Naive thymus-derived CD4-positive, alpha-beta T cell (primary cell): ENCODE results near the gene NDUFAF4. TPM values are rescaled to one million over a fixed set of nuclear protein-coding genes. Genes with fewer than 3 reads are reported as not detected.

Experiments
- ATAC-seq: fragments of 150-1000 bp; cut with Tn5 transposase; 2 replicates; pipeline ENCODE4 v1.10.0; 2021; ENCODE audit warnings: mild to moderate bottlenecking, moderate library complexity
- CTCF ChIA-PET: fragments of 350-600 bp; sonication (Branson Sonifier 250); formaldehyde crosslinking; loops from one replicate; lab custom pipeline; 2021; ENCODE audit warnings: antibody characterized with exemption; lab: Charles Lee
- POLR2A ChIA-PET: fragments of 350-600 bp; sonication (Branson Sonifier 250); formaldehyde crosslinking; loops from one replicate; lab custom pipeline; 2021; ENCODE audit warnings: antibody characterized with exemption, inconsistent platforms; lab: Charles Lee
- DNase-seq, 9 donors: peaks; one replicate each; pipeline versions ENCODE4 v3.0.0 to v3.0.0-alpha.2; 2020 to 2022; ENCODE audit warnings: mixed read lengths in 1 of 9
- H3K27ac ChIP-seq: one replicate; pipeline ENCODE4 v1.7.0; 2013; ENCODE audit warnings: mild to moderate bottlenecking, low read depth, low read length, moderate library complexity
- H3K27me3 ChIP-seq, 2 donors: one replicate each; pipeline ENCODE4 v1.7.0; 2013; ENCODE audit warnings: low read length in 2 of 2, mild to moderate bottlenecking in 2 of 2, moderate library complexity in 2 of 2; ENCODE audit not compliant: control insufficient read depth in 2 of 2, insufficient read depth in 2 of 2
- H3K36me3 ChIP-seq, 3 experiments: 1 replicate in 2 of 3; 2 replicates in 1 of 3; pipeline ENCODE4 v1.7.0; 2013; ENCODE audit warnings: low read length in 3 of 3, mild to moderate bottlenecking in 3 of 3, moderate library complexity in 1 of 3; ENCODE audit not compliant: insufficient read depth in 3 of 3, control insufficient read depth in 2 of 3
- H3K4me1 ChIP-seq, 2 donors: one replicate each; pipeline ENCODE4 v1.7.0; 2013; ENCODE audit warnings: low read length in 2 of 2, mild to moderate bottlenecking in 2 of 2, moderate library complexity in 1 of 2; ENCODE audit not compliant: control insufficient read depth in 2 of 2, insufficient read depth in 2 of 2
- H3K4me3 ChIP-seq: 2 replicates; pipeline ENCODE4 v1.7.0; 2013; ENCODE audit warnings: mild to moderate bottlenecking, low read length
- H3K9me3 ChIP-seq, 3 experiments: 1 replicate in 2 of 3; 2 replicates in 1 of 3; pipeline ENCODE4 v1.7.0; 2013; ENCODE audit warnings: low read length in 3 of 3; ENCODE audit not compliant: control insufficient read depth in 2 of 3
- H3K27ac Mint-ChIP-seq, 9 donors: one replicate each; pipeline ENCODE4 v1.8.0; 2020 to 2022; ENCODE audit warnings: mixed read lengths in 9 of 9, mild to moderate bottlenecking in 8 of 9, moderate library complexity in 5 of 9, inconsistent platforms in 2 of 9
- H3K27me3 Mint-ChIP-seq, 5 donors: one replicate each; pipeline ENCODE4 v1.8.0; 2021 to 2022; ENCODE audit warnings: mixed read lengths in 5 of 5, mild to moderate bottlenecking in 1 of 5
- H3K36me3 Mint-ChIP-seq, 5 donors: one replicate each; pipeline ENCODE4 v1.8.0; 2020 to 2022; ENCODE audit warnings: mixed read lengths in 5 of 5, mild to moderate bottlenecking in 3 of 5, inconsistent platforms in 1 of 5
- H3K4me1 Mint-ChIP-seq, 7 donors: one replicate each; pipeline ENCODE4 v1.8.0; 2020 to 2022; ENCODE audit warnings: mixed read lengths in 7 of 7, mild to moderate bottlenecking in 3 of 7, inconsistent platforms in 1 of 7
- H3K4me3 Mint-ChIP-seq, 10 donors: one replicate each; pipeline ENCODE4 v1.8.0; 2020 to 2022; ENCODE audit warnings: mild to moderate bottlenecking in 10 of 10, mixed read lengths in 10 of 10, moderate library complexity in 6 of 10, inconsistent platforms in 2 of 10
- H3K9me3 Mint-ChIP-seq, 11 donors: one replicate each; pipeline ENCODE4 v1.8.0; 2020 to 2022; ENCODE audit warnings: mixed read lengths in 11 of 11, mild to moderate bottlenecking in 4 of 11, inconsistent platforms in 1 of 11, moderate library complexity in 1 of 11
- intact Hi-C, 2 donors: fragments of 100-400 bp; cut with micrococcal nuclease; formaldehyde crosslinking; loops; one replicate each; pipeline ENCODE4 v1.15.1; 2023
- polyA plus RNA-seq, 2 donors: library from polyadenylated mRNA; unstranded; fragments of 300-500 nt; fragmentation: Illumina TruSeq; gene quantifications; one replicate each; pipeline ENCODE4 v1.2.3, GENCODE V29; 2021
- total RNA-seq, 6 experiments: library from RNA in 5 of 6; stranded (reverse) in 5 of 6; gene quantifications; 1 replicate in 5 of 6; 2 replicates in 1 of 6; pipeline ENCODE4 v1.2.3 and lab custom pipeline; 2021 to 2026

NDUFAF4 gene
- total and polyA plus RNA-seq, 7 experiments from 2014 or later: 25.1 to 75.6 (median 30.3) TPM

DNA sequence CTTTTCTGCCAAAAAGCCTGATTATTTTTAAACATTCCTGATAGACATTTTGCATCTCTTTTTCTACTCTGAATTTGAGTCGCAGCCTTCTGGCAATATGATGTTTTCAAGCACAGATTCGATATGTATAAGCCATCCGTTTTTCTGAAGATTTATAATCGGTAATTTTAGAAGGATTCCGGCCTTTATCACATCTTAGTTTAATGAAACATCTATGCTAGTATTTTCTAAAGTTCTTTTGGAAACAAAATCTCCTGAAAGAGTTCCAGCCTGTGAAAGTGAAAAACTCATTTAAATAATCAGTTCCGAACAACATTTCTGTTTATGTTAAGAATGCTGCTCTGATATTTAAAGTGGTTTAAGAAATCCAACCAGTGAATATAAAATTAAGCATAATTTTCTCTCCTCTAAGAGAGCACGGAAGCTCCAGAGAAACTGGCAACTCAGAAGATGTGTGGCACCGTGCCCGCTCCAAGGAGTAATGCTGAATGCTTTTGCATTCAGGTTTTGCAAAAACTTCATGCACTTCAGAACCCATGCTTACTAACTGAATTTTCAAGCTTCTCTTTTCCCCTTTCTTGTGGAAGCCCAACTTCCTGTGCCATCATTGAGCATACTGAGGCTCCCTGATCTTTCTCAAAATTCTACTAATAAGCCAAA is 20.7 kb downstream of the NDUFAF4 start:
- Histone ChIP-seq H3K36me3 (no peaks in the 10 kb centered on the region), H3K27ac (no peak overlapping the region), H3K9me3 (no peaks in the 10 kb centered on the region), H3K4me1 (no peaks in the 10 kb centered on the region), H3K27me3 (no peaks in the 10 kb centered on the region), H3K4me3 (no peak overlapping the region)
- no peak for DNase-seq
- Mint-ChIP-seq H3K36me3 (no peaks in the 10 kb centered on the region), H3K4me1 (no peaks in the 10 kb centered on the region), H3K27me3 (peaks cover 0 to 8% (median 0%) of the 10 kb centered on the region in 5 donors), H3K27ac (no peak overlapping the region), H3K4me3 (no peak overlapping the region), H3K9me3 (no peaks in the 10 kb centered on the region)
- intact Hi-C loops: no loop called here
- ChIA-PET POLR2A (no interaction called here), CTCF (interaction anchor here (0.6 kb wide), 1 partner anchor 186 kb away, joined by 3 read pairs; no protein-coding TSS in a partner anchor)
- ATAC-seq: no peak

DNA sequence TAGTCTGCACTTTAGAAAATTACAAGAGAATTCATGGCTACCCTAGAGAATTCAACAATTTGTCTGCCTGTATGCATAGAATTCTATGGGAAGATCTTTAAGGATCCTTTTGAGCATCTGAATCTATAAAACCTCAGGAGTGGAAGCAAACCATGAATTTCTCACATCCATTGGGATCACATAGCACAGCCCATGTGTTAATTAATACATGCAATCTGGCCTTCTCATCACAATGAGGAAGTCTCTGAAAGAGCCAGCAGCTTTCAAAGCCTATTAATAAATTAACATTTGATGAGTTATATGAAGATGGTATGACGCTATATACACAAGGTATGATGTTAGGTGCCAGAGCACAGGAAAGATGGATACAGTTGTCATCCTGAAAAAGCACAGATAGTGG is 24.7 kb downstream of the NDUFAF4 start:
- H3K36me3 Mint-ChIP-seq: no peaks in the 10 kb centered on the region
- Histone ChIP-seq H3K27ac (no peak overlapping the region), H3K4me1 (no peaks in the 10 kb centered on the region), H3K9me3 (no peaks in the 10 kb centered on the region), H3K4me3 (no peak overlapping the region), H3K27me3 (no peaks in the 10 kb centered on the region), H3K36me3 (no peaks in the 10 kb centered on the region)
- no peak overlapping the region for H3K27ac Mint-ChIP-seq
- ChIA-PET POLR2A (no interaction called here), CTCF (no interaction called here)
- intact Hi-C loops: no loop called here
- peaks cover 0 to 2% (median 0%) of the 10 kb centered on the region in 11 donors for H3K9me3 Mint-ChIP-seq
- peaks cover 4 to 25% (median 10%) of the 10 kb centered on the region in 5 donors for H3K27me3 Mint-ChIP-seq
- ATAC-seq (no peak), DNase-seq (no peak)
- no peak overlapping the region for H3K4me3 Mint-ChIP-seq
- H3K4me1 Mint-ChIP-seq: no peaks in the 10 kb centered on the region

DNA sequence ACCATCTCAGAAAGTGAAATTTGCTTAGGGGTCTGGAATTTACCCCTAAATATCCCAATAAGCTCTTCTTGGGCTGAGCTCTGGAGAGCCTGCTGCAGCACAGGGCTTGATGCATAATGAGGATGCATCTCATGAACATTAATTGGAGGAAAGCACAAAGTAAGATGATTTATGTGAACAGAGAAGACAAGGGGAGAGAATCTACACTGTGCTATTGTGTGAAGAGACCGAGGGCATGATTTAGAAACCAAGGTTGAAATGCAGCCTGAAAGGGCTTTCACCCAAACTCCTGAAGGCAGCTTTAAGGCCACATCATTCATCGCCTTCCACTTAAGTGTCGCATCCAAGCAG is 32.7 kb downstream of the NDUFAF4 start:
- ATAC-seq: no peak
- Mint-ChIP-seq H3K36me3 (no peaks in the 10 kb centered on the region), H3K27me3 (peaks cover 24 to 51% (median 47%) of the 10 kb centered on the region in 5 donors), H3K4me1 (no peaks in the 10 kb centered on the region), H3K9me3 (peaks cover 0 to 11% (median 4%) of the 10 kb centered on the region in 11 donors), H3K4me3 (no peak overlapping the region), H3K27ac (no peak overlapping the region)
- Histone ChIP-seq H3K27me3 (no peaks in the 10 kb centered on the region), H3K27ac (no peak overlapping the region), H3K4me3 (no peak overlapping the region), H3K9me3 (no peaks in the 10 kb centered on the region), H3K4me1 (no peaks in the 10 kb centered on the region), H3K36me3 (no peaks in the 10 kb centered on the region)
- intact Hi-C loops: no loop called here
- POLR2A ChIA-PET: no interaction called here
- CTCF ChIA-PET: no interaction called here
- no peak for DNase-seq

DNA sequence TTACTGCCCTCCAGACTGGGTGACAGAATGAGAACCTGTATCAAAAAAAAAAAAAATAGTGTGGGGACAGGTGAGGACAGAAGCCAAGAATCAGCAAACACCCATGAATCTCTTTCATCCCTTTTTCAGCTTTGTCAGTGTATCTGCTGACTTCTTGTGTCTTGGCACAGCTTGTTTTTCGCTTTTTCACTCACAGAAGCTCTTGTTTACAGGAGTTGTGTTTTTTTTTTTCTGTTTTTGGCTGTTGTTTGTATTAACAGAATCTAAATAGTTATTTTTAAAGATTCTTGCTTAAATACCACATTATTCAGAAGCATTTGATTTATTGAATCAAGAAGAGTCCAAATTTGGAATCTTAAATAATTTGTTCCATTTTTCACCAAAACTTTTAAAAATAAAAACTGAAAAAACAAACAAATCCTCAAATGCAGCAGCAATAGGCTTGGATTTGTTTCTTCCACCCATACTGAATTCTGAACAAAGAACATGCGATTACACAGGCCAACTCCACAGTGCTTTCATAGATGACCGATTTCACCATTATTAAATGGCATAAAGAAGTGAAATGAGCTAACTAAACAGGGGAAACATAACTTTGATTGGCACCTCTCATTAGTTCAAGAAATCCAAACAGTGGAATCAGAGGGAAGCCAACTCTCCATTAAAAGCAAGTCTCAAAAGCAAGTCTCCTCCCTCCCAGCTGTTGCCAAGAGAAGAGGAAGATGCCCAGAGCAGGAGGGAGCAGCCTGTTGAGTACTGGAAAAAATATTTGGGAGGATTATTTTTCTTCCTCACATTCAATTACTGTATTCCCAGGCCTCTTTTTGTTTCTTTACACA is 33.3 kb downstream of the NDUFAF4 start:
- Mint-ChIP-seq H3K9me3 (peaks cover 0 to 11% (median 4%) of the 10 kb centered on the region in 11 donors), H3K27ac (no peak overlapping the region), H3K27me3 (peaks cover 29 to 53% (median 51%) of the 10 kb centered on the region in 5 donors), H3K4me1 (no peaks in the 10 kb centered on the region), H3K4me3 (no peak overlapping the region), H3K36me3 (no peaks in the 10 kb centered on the region)
- DNase-seq: no peak
- ChIA-PET POLR2A (no interaction called here), CTCF (interaction anchor here (0.7 kb wide), 1 partner anchor 1488 kb away, joined by 5 read pairs; no protein-coding TSS in a partner anchor)
- no peak for ATAC-seq
- no peaks in the 10 kb centered on the region for H3K9me3 ChIP-seq
- no peak overlapping the region for H3K27ac ChIP-seq
- no peak overlapping the region for H3K4me3 ChIP-seq
- no peaks in the 10 kb centered on the region for H3K27me3 ChIP-seq
- H3K36me3 ChIP-seq: no peaks in the 10 kb centered on the region
- intact Hi-C loops: no loop called here
- no peaks in the 10 kb centered on the region for H3K4me1 ChIP-seq

DNA sequence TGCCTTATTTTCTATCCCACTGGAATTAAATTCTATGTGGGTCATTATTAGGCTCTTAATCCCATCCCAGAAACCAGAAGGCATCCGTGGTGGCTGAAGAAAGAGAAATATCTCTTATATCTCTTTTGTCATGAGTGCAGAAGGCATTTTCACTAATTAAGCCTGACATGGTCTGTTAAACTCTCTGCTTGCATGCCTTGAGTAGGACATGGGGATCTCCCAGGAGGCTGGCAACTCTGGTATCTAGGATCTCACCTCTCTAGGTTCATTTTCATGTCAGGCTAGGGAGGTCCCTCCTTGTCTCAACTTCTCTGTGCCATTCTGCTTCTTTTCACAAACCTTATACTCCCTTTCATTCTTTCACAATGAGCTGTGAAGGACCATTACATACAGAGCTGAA is 35.1 kb downstream of the NDUFAF4 start:
- no peak overlapping the region for H3K4me3 Mint-ChIP-seq
- DNase-seq (no peak), ATAC-seq (no peak)
- Histone ChIP-seq H3K9me3 (no peaks in the 10 kb centered on the region), H3K4me3 (no peak overlapping the region), H3K27me3 (no peaks in the 10 kb centered on the region), H3K27ac (no peak overlapping the region), H3K4me1 (no peaks in the 10 kb centered on the region), H3K36me3 (no peaks in the 10 kb centered on the region)
- H3K4me1 Mint-ChIP-seq: no peaks in the 10 kb centered on the region
- intact Hi-C loops: no loop called here
- ChIA-PET POLR2A (no interaction called here), CTCF (interaction anchor here (0.6 kb wide), 1 partner anchor 9 kb away, joined by 3 read pairs; no protein-coding TSS in a partner anchor)
- H3K27ac Mint-ChIP-seq: no peak overlapping the region
- H3K36me3 Mint-ChIP-seq: no peaks in the 10 kb centered on the region
- peaks cover 0 to 11% (median 4%) of the 10 kb centered on the region in 11 donors for H3K9me3 Mint-ChIP-seq
- peaks cover 37 to 53% (median 44%) of the 10 kb centered on the region in 5 donors for H3K27me3 Mint-ChIP-seq

DNA sequence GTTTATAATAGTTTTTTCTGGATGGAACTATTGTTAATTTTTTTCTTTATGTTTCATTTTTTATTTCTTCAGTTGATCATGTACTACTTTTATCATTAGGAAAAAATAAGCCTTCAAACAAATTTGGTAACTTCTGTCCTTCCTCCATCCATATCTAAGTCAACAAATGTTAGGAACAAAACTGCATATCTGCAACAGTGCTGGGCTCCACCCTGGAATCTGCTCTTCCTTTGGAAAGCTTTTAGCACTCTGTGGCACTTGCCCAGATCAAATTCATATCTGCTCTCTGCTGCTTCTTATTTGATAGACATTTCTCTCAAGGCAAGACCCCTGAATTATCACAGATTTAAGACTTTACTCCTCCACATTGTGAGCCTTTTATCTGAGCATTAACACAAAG is 36.1 kb downstream of the NDUFAF4 start:
- H3K4me3 ChIP-seq: no peak overlapping the region
- H3K27me3 ChIP-seq: no peaks in the 10 kb centered on the region
- H3K9me3 ChIP-seq: no peaks in the 10 kb centered on the region
- no peaks in the 10 kb centered on the region for H3K36me3 ChIP-seq
- no peak overlapping the region for H3K27ac ChIP-seq
- Mint-ChIP-seq H3K27ac (no peak overlapping the region), H3K4me3 (no peak overlapping the region), H3K9me3 (peaks cover 0 to 11% (median 4%) of the 10 kb centered on the region in 11 donors), H3K27me3 (peaks cover 34 to 52% (median 41%) of the 10 kb centered on the region in 5 donors), H3K4me1 (no peaks in the 10 kb centered on the region), H3K36me3 (no peaks in the 10 kb centered on the region)
- no peak for DNase-seq
- intact Hi-C loops: no loop called here
- no peak for ATAC-seq
- ChIA-PET POLR2A (no interaction called here), CTCF (no interaction called here)
- no peaks in the 10 kb centered on the region for H3K4me1 ChIP-seq
